ENCODE measurements around the gene SRL. TPM values are rescaled to one million over a fixed set of nuclear protein-coding genes. Genes with fewer than 3 reads are reported as not detected.

Gene SRL
- total RNA-seq, 4 donors from 2014 or later, result 0.67 to 1.1 (median 0.84) TPM

- no peak for TF ChIP-seq POLR2A (IDR thresholded peaks at IDR 0.05)
- no peak for TF ChIP-seq CTCF (IDR thresholded peaks at IDR 0.05)
Observed at GRCh38 chr16:4203748-4204147, 38.1 kb downstream of the SRL start.

GRCh38 chr16:4202615-4203345, 39.1 kb downstream of the SRL start:
- intact Hi-C loops (cut with DNase I), result loop anchor here (5.0 kb wide), 1 partner anchor 55 kb away; no protein-coding TSS in a partner anchor

More at GRCh38 chr16:4203748-4204147, 38.1 kb downstream of the SRL start:
- WGBS, 2 donors, result 92 to 93% methylated on average over 5 to 11 of the region's 11 CpGs
- Histone ChIP-seq H3K27me3 (no peaks in the 10 kb centered on the region), H3K4me1 (peaks cover 6 to 43% of the 10 kb centered on the region in 2 donors), H3K9me3 (no peaks in the 10 kb centered on the region), H3K4me3 (replicated peaks in 1 of 3) (no peak overlapping the region), H3K36me3 (no peaks in the 10 kb centered on the region), H3K27ac (no peak overlapping the region)
- intact Hi-C loops (cut with DNase I), result loop anchor here (5.0 kb wide), 1 partner anchor 54 kb away; no protein-coding TSS in a partner anchor
- DNase-seq, result no peak

GRCh38 chr16:4200781-4201137, 41.1 kb downstream of the SRL start:
- DNase-seq, result no peak
- H3K4me1 ChIP-seq, result peaks cover 0 to 20% of the 10 kb centered on the region in 2 donors
- H3K27ac ChIP-seq, result peak overlapping the region in 1 of 3 donors; percentile 58
- WGBS, 2 donors, result 75 to 87% methylated on average over 1 of the region's 1 CpG
- no peak overlapping the region for H3K4me3 ChIP-seq (replicated peaks in 1 of 3)
- intact Hi-C loops (cut with DNase I), result loop anchor here (5.0 kb wide), 1 partner anchor 57 kb away; no protein-coding TSS in a partner anchor
- TF ChIP-seq CTCF (IDR thresholded peaks at IDR 0.05), result no peak
- TF ChIP-seq POLR2A (IDR thresholded peaks at IDR 0.05), result no peak
- no peaks in the 10 kb centered on the region for H3K9me3 ChIP-seq
- no peaks in the 10 kb centered on the region for H3K27me3 ChIP-seq
- no peaks in the 10 kb centered on the region for H3K36me3 ChIP-seq

More at GRCh38 chr16:4202615-4203345, 39.1 kb downstream of the SRL start:
- no peaks in the 10 kb centered on the region for H3K27me3 ChIP-seq
- TF ChIP-seq CTCF (IDR thresholded peaks at IDR 0.05), result no peak
- TF ChIP-seq POLR2A (IDR thresholded peaks at IDR 0.05), result no peak
- H3K4me3 ChIP-seq (replicated peaks in 1 of 3), result no peak overlapping the region
- 90 to 93% methylated on average over 20 to 21 of the region's 21 CpGs for WGBS, 2 donors
- no peak overlapping the region for H3K27ac ChIP-seq
- H3K4me1 ChIP-seq, result peaks cover 6 to 39% of the 10 kb centered on the region in 2 donors
- H3K36me3 ChIP-seq, result no peaks in the 10 kb centered on the region
- DNase-seq, result no peak
- no peaks in the 10 kb centered on the region for H3K9me3 ChIP-seq

- intact Hi-C loops (cut with DNase I), result loop anchor here (5.0 kb wide), 1 partner anchor 57 kb away; no protein-coding TSS in a partner anchor
Observed at GRCh38 chr16:4200000-4200780, 41.7 kb downstream of the SRL start.

More at GRCh38 chr16:4200000-4200780, 41.7 kb downstream of the SRL start:
- Histone ChIP-seq H3K27me3 (no peaks in the 10 kb centered on the region), H3K4me1 (peaks cover 0 to 14% of the 10 kb centered on the region in 2 donors), H3K27ac (peak overlapping the region in 1 of 3 donors; percentile 58), H3K9me3 (no peaks in the 10 kb centered on the region), H3K36me3 (no peaks in the 10 kb centered on the region), H3K4me3 (replicated peaks in 1 of 3) (no peak overlapping the region)
- 35 to 39% methylated on average over 13 to 15 of the region's 15 CpGs for WGBS, 2 donors
- TF ChIP-seq CTCF (IDR thresholded peaks at IDR 0.05) (peak; percentile 66 to 96 (median 91)), POLR2A (IDR thresholded peaks at IDR 0.05) (no peak)
- peak; percentile 87 to 90 for DNase-seq
